ENCODE data around the gene SEPTIN2. TPM values are rescaled to one million over a fixed set of nuclear protein-coding genes. Genes with fewer than 3 reads are reported as not detected.

SEPTIN2 gene
- total and polyA plus RNA-seq, 2 donors from 2014 or later: 187 to 435 TPM

DNA sequence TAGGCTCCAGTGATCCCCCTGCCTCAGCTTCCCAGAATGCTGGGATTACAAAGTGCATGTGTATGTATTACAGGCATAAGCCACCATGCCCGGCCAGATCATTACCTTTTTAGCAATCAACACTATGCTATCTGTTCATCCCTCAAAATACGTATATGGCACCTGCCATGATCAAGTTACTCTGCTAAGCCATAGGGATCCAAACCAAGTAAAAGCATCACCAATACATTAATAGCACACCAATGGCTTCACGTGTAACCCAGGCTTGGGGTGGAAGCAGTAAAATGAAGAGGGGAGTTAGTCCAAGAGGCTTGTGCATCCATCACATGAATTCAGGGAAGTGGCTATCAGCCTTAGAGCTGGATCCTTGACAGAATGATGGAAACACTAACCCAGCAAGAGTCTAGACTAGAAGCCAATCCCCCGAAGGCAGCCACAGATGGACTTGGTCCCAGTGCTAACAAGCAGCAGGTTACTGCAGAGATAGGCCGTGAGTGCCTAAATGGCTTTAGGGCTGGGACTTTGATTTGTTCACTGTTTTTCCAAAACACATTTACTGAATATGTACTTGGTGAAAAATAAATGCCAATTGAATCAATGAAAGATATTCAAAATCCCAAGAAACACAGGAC, 11.6 kb upstream of the SEPTIN2 start:
- FAIRE-seq (no peak), DNase-seq (no peak)
- Histone ChIP-seq H3K36me3 (ENCODE audit: control insufficient read depth in 2 of 3, insufficient read depth in 3 of 3, low read length in 3 of 3) (no peaks in the 10 kb centered on the region), H3K27ac (ENCODE audit: low read depth in 2 of 2, low read length in 2 of 2) (no peak overlapping the region), H3K27me3 (ENCODE audit: control insufficient read depth, insufficient read depth, low read length) (no peaks in the 10 kb centered on the region), H3K4me1 (ENCODE audit: control insufficient read depth in 2 of 3, insufficient read depth in 2 of 3, low read depth in 1 of 3, low read length in 3 of 3) (peaks cover 0 to 30% (median 0%) of the 10 kb centered on the region in 3 donors), H3K9ac (ENCODE audit: low read length in 3 of 3) (no peak overlapping the region), H3K9me3 (ENCODE audit: control insufficient read depth in 2 of 3, insufficient read depth in 1 of 3, low read length in 3 of 3) (no peaks in the 10 kb centered on the region), H3K4me3 (ENCODE audit: low read length in 3 of 3) (no peak overlapping the region)
- TF ChIP-seq CTCF (IDR thresholded peaks at IDR 0.05; ENCODE audit: borderline replicate concordance, extremely low read depth, insufficient read depth): no peak
- intact Hi-C loops (cut with DNase I): no loop called here

GRCh38 chr2:241307055-241307454, 8.7 kb upstream of the SEPTIN2 start:
- FAIRE-seq (no peak), DNase-seq (no peak)
- Histone ChIP-seq H3K4me1 (ENCODE audit: control insufficient read depth in 2 of 3, insufficient read depth in 2 of 3, low read depth in 1 of 3, low read length in 3 of 3) (peaks cover 0 to 30% (median 0%) of the 10 kb centered on the region in 3 donors), H3K4me3 (ENCODE audit: low read length in 3 of 3) (no peak overlapping the region), H3K36me3 (ENCODE audit: control insufficient read depth in 2 of 3, insufficient read depth in 3 of 3, low read length in 3 of 3) (no peaks in the 10 kb centered on the region), H3K27me3 (ENCODE audit: control insufficient read depth, insufficient read depth, low read length) (no peaks in the 10 kb centered on the region), H3K9ac (ENCODE audit: low read length in 3 of 3) (no peak overlapping the region), H3K9me3 (ENCODE audit: control insufficient read depth in 2 of 3, insufficient read depth in 1 of 3, low read length in 3 of 3) (no peaks in the 10 kb centered on the region), H3K27ac (ENCODE audit: low read depth in 2 of 2, low read length in 2 of 2) (no peak overlapping the region)
- TF ChIP-seq CTCF (IDR thresholded peaks at IDR 0.05; ENCODE audit: borderline replicate concordance, extremely low read depth, insufficient read depth): no peak
- intact Hi-C loops (cut with DNase I): no loop called here

GRCh38 chr2:241308267-241308666, 7.5 kb upstream of the SEPTIN2 start:
- no peak for FAIRE-seq
- Histone ChIP-seq H3K9me3 (ENCODE audit: control insufficient read depth in 2 of 3, insufficient read depth in 1 of 3, low read length in 3 of 3) (no peaks in the 10 kb centered on the region), H3K4me1 (ENCODE audit: control insufficient read depth in 2 of 3, insufficient read depth in 2 of 3, low read depth in 1 of 3, low read length in 3 of 3) (peaks cover 0 to 21% (median 4%) of the 10 kb centered on the region in 3 donors), H3K4me3 (ENCODE audit: low read length in 3 of 3) (no peak overlapping the region), H3K36me3 (ENCODE audit: control insufficient read depth in 2 of 3, insufficient read depth in 3 of 3, low read length in 3 of 3) (no peaks in the 10 kb centered on the region), H3K27ac (ENCODE audit: low read depth in 2 of 2, low read length in 2 of 2) (no peak overlapping the region), H3K9ac (ENCODE audit: low read length in 3 of 3) (no peak overlapping the region), H3K27me3 (ENCODE audit: control insufficient read depth, insufficient read depth, low read length) (no peaks in the 10 kb centered on the region)
- intact Hi-C loops (cut with DNase I): no loop called here
- DNase-seq: no peak
- no peak for TF ChIP-seq CTCF (IDR thresholded peaks at IDR 0.05; ENCODE audit: borderline replicate concordance, extremely low read depth, insufficient read depth)
